Posterior vena cava (tissue), 2 donors: ENCODE data around the gene SLC9A5. TPM values are rescaled to one million over a fixed set of nuclear protein-coding genes. Genes with fewer than 3 reads are reported as not detected.

Experiments used
- DNase-seq: peaks from one replicate; pipeline ENCODE4 v3.0.0-alpha.2; 2020; ENCODE audit warnings: low spot score
- intact Hi-C, 2 donors: fragments of 100-400 bp; cut with DNase I; formaldehyde crosslinking; loops; one replicate each; pipeline versions ENCODE4 v1.14.1 to v1.14.2; 2022 to 2023
- total RNA-seq, 2 donors: library from RNA; stranded (reverse); fragmentation: NEBNext Ultra II Directional; extraction: Animal tissue kit (Norgen Biotek cat#: 25700); gene quantifications; one replicate each; pipeline ENCODE4 v1.2.1, GENCODE V29; 2021
- donor health status: DM: yes; HTN: yes; CAD: no.
- donor health status: DM: yes; HTN: yes; CAD: no.

The SLC9A5 gene
- total RNA-seq, 2 donors from 2014 or later = 0.57 to 1.1 TPM

- DNase-seq = peak; percentile 93
- intact Hi-C loops = no loop called here
These were observed 28.7 kb downstream of the SLC9A5 start for GRCh38 chr16:67277294-67277998.

- intact Hi-C loops = no loop called here
- no peak for DNase-seq
These were observed 29.4 kb downstream of the SLC9A5 start for GRCh38 chr16:67277999-67278772.

GRCh38 chr16:67278773-67279295 is 30.1 kb downstream of the SLC9A5 start:
- intact Hi-C loops = no loop called here
- DNase-seq = peak; percentile 85

GRCh38 chr16:67279296-67280089 is 30.7 kb downstream of the SLC9A5 start, which contains the start of gene PLEKHG4:
TSS of gene PLEKHG4 (plus strand) at chr16:67279532. CDS start at chr16:67280045, 513 bp downstream.
- intact Hi-C loops = loop anchor here in 1 of 2 donors (10.0 kb wide), 1 partner anchor 1105 kb away; no protein-coding TSS in a partner anchor
- DNase-seq = peak; percentile 93

- intact Hi-C loops = loop anchor here in 1 of 2 donors (10.0 kb wide), 1 partner anchor 1104 kb away; no protein-coding TSS in a partner anchor
- no peak for DNase-seq
These were observed 31.6 kb downstream of the SLC9A5 start for GRCh38 chr16:67280090-67281015.

- DNase-seq = no peak
- intact Hi-C loops = loop anchor here in 1 of 2 donors (10.0 kb wide), 1 partner anchor 1103 kb away; no protein-coding TSS in a partner anchor
These were observed 33.0 kb downstream of the SLC9A5 start for GRCh38 chr16:67281536-67282446.

GRCh38 chr16:67282447-67282805 is 33.6 kb downstream of the SLC9A5 start:
- intact Hi-C loops = loop anchor here in 1 of 2 donors (10.0 kb wide), 1 partner anchor 1102 kb away; no protein-coding TSS in a partner anchor
- DNase-seq = no peak

- intact Hi-C loops = loop anchor here in 1 of 2 donors (10.0 kb wide), 1 partner anchor 1102 kb away; no protein-coding TSS in a partner anchor
- DNase-seq = no peak
These were observed 34.5 kb downstream of the SLC9A5 start for GRCh38 chr16:67283039-67283825.

GRCh38 chr16:67283826-67284555 is 35.2 kb downstream of the SLC9A5 start:
- intact Hi-C loops = loop anchor here in 1 of 2 donors (10.0 kb wide), 1 partner anchor 1101 kb away; no protein-coding TSS in a partner anchor
- DNase-seq = peak; percentile 55

GRCh38 chr16:67284699-67285646 is 36.2 kb downstream of the SLC9A5 start:
- peak; percentile 81 for DNase-seq
- intact Hi-C loops = loop anchor here in 1 of 2 donors (10.0 kb wide), 1 partner anchor 1100 kb away; no protein-coding TSS in a partner anchor

GRCh38 chr16:67286441-67287235 is 37.9 kb downstream of the SLC9A5 start:
- intact Hi-C loops = loop anchor here in 1 of 2 donors (10.0 kb wide), 1 partner anchor 1098 kb away; no protein-coding TSS in a partner anchor
- DNase-seq = no peak

GRCh38 chr16:67287960-67288359 is 39.2 kb downstream of the SLC9A5 start:
- DNase-seq = no peak
- intact Hi-C loops = loop anchor here in 1 of 2 donors (10.0 kb wide), 1 partner anchor 1097 kb away; no protein-coding TSS in a partner anchor

GRCh38 chr16:67291461-67291860 is 42.7 kb downstream of the SLC9A5 start:
- intact Hi-C loops = no loop called here
- no peak for DNase-seq
